A673 (cell line): Measurements from ENCODE around the gene GPR153. TPM values are rescaled to one million over a fixed set of nuclear protein-coding genes. Genes with fewer than 3 reads are reported as not detected.

Source experiments
- BruUV-seq: library from RNA; stranded (reverse); fragments of 400-500 nt; replicated peaks from 2 replicates; lab custom pipeline; 2021; lab: Mats Ljungman, UMichigan
- CTCF ChIA-PET: fragments of 300-600 bp; sonication (Branson Sonifier 250); formaldehyde crosslinking; loops from one replicate; lab custom pipeline; 2022; ENCODE audit warnings: antibody characterized with exemption; lab: Charles Lee
- POLR2A ChIA-PET: fragments of 300-600 bp; sonication (Branson Sonifier 250); formaldehyde crosslinking; loops from one replicate; lab custom pipeline; 2022; ENCODE audit warnings: antibody characterized with exemption; ENCODE audit not compliant: low non-redundant PET; lab: Charles Lee
- DNase-seq: peaks from one replicate; pipeline ENCODE4 v3.0.0-alpha.2; 2015; ENCODE audit warnings: low spot score
- H3K27ac ChIP-seq: fragments of 200-600 bp; sonication (generic); 2 replicates; pipeline ENCODE4 v1.5.1; 2016; ENCODE audit warnings: mixed run types, low read depth, mild to moderate bottlenecking, mixed read lengths, antibody characterized with exemption, low read length; ENCODE audit not compliant: poor library complexity, severe bottlenecking
- H3K27me3 ChIP-seq: fragments of 200-600 bp; sonication (generic); replicated peaks from 2 replicates; pipeline ENCODE4 v1.6.1; 2017; ENCODE audit warnings: mixed run types, low read depth, mild to moderate bottlenecking, mixed read lengths, antibody characterized with exemption, low read length; ENCODE audit not compliant: insufficient read depth, poor library complexity
- H3K36me3 ChIP-seq: fragments of 200-600 bp; sonication (generic); 2 replicates; pipeline ENCODE4 v1.6.1; 2016; ENCODE audit warnings: mixed run types, mild to moderate bottlenecking, mixed read lengths, antibody characterized with exemption, low read length; ENCODE audit not compliant: insufficient read depth, poor library complexity, severe bottlenecking
- H3K4me1 ChIP-seq: fragments of 200-600 bp; sonication (generic); 2 replicates; pipeline ENCODE4 v1.6.1; 2017; ENCODE audit warnings: mixed run types, mild to moderate bottlenecking, mixed read lengths, antibody characterized with exemption, low read length; ENCODE audit not compliant: insufficient read depth, poor library complexity, severe bottlenecking
- H3K4me3 ChIP-seq: fragments of 200-600 bp; sonication (generic); 2 replicates; pipeline ENCODE4 v1.5.1; 2016; ENCODE audit warnings: low read depth, mixed run types, mild to moderate bottlenecking, mixed read lengths, low read length; ENCODE audit not compliant: poor library complexity, severe bottlenecking
- H3K9me3 ChIP-seq: fragments of 200-600 bp; sonication (generic); 2 replicates; pipeline ENCODE4 v1.6.1; 2016; ENCODE audit warnings: mixed run types, low read depth, mild to moderate bottlenecking, mixed read lengths, antibody characterized with exemption, low read length; ENCODE audit not compliant: poor library complexity, severe bottlenecking
- EZH2 ChIP-seq: fragments of 200-600 bp; sonication (generic); IDR thresholded peaks from 2 replicates; pipeline ENCODE4 v1.6.1; 2017; ENCODE audit warnings: borderline replicate concordance, low read depth, mild to moderate bottlenecking, mixed read lengths, antibody characterized with exemption, low read length; ENCODE audit not compliant: poor library complexity, severe bottlenecking
- intact Hi-C: fragments of 100-400 bp; cut with micrococcal nuclease; formaldehyde crosslinking; loops from one replicate; pipeline ENCODE4 v1.10.0; 2022; ENCODE audit not compliant: unreplicated experiment
- total RNA-seq: library from RNA; stranded (reverse); gene quantifications from 2 replicates; pipeline ENCODE4 v1.2.3, GENCODE V29; 2021
- TF ChIP-seq, protein P1 (sequence below): fragments of 300-800, 200-600 bp; sonication (generic); conservative IDR thresholded peaks from 2 replicates; pipeline ENCODE4 v1.5.1; 2017; ENCODE audit warnings: low read depth, mild to moderate bottlenecking, antibody characterized with exemption, low read length, moderate library complexity, mixed read lengths

The GPR153 gene
- total RNA-seq, 1 experiment from 2014 or later = 8.4 TPM

- no TSS peak for BruUV-seq
- no peak for TF ChIP-seq EZH2
- TF ChIP-seq, protein P1, sequence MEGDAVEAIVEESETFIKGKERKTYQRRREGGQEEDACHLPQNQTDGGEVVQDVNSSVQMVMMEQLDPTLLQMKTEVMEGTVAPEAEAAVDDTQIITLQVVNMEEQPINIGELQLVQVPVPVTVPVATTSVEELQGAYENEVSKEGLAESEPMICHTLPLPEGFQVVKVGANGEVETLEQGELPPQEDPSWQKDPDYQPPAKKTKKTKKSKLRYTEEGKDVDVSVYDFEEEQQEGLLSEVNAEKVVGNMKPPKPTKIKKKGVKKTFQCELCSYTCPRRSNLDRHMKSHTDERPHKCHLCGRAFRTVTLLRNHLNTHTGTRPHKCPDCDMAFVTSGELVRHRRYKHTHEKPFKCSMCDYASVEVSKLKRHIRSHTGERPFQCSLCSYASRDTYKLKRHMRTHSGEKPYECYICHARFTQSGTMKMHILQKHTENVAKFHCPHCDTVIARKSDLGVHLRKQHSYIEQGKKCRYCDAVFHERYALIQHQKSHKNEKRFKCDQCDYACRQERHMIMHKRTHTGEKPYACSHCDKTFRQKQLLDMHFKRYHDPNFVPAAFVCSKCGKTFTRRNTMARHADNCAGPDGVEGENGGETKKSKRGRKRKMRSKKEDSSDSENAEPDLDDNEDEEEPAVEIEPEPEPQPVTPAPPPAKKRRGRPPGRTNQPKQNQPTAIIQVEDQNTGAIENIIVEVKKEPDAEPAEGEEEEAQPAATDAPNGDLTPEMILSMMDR = no peak
- Histone ChIP-seq H3K36me3 (no peaks in the 10 kb centered on the region), H3K4me3 (no peak overlapping the region), H3K9me3 (no peaks in the 10 kb centered on the region), H3K27me3 (peaks cover 15% of the 10 kb centered on the region), H3K27ac (no peak overlapping the region), H3K4me1 (peaks cover 16% of the 10 kb centered on the region)
- POLR2A ChIA-PET = no interaction called here
- intact Hi-C loops = no loop called here
- no peak for DNase-seq
- CTCF ChIA-PET = no interaction called here
These were observed 10.9 kb downstream of the GPR153 start for GRCh38 chr1:6249739-6250689.

DNA sequence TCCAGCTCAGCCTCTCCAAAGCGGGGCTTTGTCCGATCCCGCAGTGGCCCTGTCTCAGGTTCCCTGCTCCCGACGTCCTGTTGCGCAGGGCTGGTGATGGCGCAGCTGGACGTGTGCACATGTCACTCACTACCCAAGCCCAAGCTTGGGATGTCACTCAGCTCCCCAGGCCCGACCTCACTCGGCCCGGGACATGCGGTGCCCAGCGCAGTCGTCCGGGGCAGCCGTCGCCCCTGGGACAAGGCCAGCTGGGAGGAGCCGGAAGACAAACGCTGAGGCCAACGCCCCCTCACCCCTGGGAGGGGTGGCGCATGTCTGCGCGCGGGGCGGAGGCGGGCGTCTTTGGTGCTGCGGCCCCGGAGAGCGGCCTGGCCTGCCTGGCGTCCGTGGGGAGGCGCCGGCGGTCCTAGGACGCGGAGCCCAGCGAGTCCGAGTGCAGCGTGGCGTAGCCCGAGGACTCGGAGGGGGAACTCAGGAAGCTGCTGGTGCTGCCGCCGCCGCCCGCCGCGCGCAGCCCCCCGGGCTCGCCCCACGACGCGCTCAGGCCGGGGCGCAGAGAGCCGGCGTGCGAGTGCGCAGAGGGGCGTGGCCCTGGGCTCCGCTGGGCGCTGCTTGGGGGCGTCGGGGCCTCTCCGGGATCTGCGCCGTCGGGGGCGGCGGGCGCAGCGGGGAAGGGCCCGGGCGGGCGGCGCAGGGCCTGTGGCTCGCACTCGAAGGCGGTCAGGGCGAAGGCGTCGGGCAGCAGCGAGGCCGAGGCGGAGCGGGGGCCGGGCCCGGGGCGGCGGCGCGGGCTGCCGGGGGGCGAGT, 11.8 kb downstream of the GPR153 start:
- Histone ChIP-seq H3K27ac (no peak overlapping the region), H3K4me3 (no peak overlapping the region), H3K4me1 (peaks cover 16% of the 10 kb centered on the region), H3K27me3 (peaks cover 23% of the 10 kb centered on the region), H3K36me3 (no peaks in the 10 kb centered on the region), H3K9me3 (no peaks in the 10 kb centered on the region)
- CTCF ChIA-PET = interaction anchor here (0.6 kb wide), 1 partner anchor 226 kb away, joined by 4 read pairs; no protein-coding TSS in a partner anchor
- DNase-seq = no peak
- intact Hi-C loops = no loop called here
- no TSS peak for BruUV-seq
- no peak for TF ChIP-seq EZH2
- TF ChIP-seq, protein P1 = no peak
- POLR2A ChIA-PET = no interaction called here

GRCh38 chr1:6248161-6248776, 12.6 kb downstream of the GPR153 start:
- POLR2A ChIA-PET = no interaction called here
- intact Hi-C loops = no loop called here

More at GRCh38 chr1:6248161-6248776, 12.6 kb downstream of the GPR153 start:
- H3K27me3 ChIP-seq = peaks cover 31% of the 10 kb centered on the region
- TF ChIP-seq EZH2 = no peak
- TF ChIP-seq, protein P1 = no peak
- no peaks in the 10 kb centered on the region for H3K36me3 ChIP-seq
- no peak overlapping the region for H3K4me3 ChIP-seq
- DNase-seq = no peak
- peaks cover 16% of the 10 kb centered on the region for H3K4me1 ChIP-seq
- no TSS peak for BruUV-seq
- H3K9me3 ChIP-seq = no peaks in the 10 kb centered on the region
- no peak overlapping the region for H3K27ac ChIP-seq
- CTCF ChIA-PET = interaction anchor here (1.0 to 2.8 kb wide), 2 partner anchors 79 to 189 kb away, joined by 3 to 16 read pairs; no protein-coding TSS in a partner anchor
